Renal cortical epithelial cell (primary cell): ENCODE measurements around the gene FARP1. TPM values are rescaled to one million over a fixed set of nuclear protein-coding genes. Genes with fewer than 3 reads are reported as not detected.

Experiments
- DNase-seq: peaks from one replicate; pipeline ENCODE4 v3.0.0-alpha.2; 2011; ENCODE audit warnings: low read depth
- total RNA-seq: library from RNA; depleted of rRNA; stranded (reverse); fragments of >200 nt; gene quantifications from 2 replicates; pipeline ENCODE4 v1.2.3, GENCODE V29; 2014

Gene FARP1
- total RNA-seq, 1 donor from 2014 or later: 261 TPM

DNA sequence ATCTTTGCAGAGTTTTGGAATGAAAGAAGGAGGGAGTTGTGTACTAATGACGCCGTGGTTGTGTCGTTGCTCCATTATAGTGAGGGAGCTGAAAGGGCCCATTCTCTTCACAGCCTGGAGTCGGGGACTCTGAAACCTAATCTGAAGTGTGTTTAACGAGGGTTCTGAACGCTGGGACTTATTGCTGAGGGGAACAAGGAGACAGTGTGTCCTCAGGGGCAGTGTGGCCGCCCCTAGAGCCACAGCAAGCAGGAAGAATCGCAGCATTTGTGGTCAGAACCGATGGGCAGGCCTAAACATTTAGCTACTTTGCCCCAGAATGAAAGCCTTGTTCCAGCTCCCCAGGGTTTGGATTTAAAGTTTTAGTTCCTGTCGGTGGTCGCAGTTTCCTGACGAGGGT is 190.6 kb downstream of the FARP1 start:
- DNase-seq: no peak

DNA sequence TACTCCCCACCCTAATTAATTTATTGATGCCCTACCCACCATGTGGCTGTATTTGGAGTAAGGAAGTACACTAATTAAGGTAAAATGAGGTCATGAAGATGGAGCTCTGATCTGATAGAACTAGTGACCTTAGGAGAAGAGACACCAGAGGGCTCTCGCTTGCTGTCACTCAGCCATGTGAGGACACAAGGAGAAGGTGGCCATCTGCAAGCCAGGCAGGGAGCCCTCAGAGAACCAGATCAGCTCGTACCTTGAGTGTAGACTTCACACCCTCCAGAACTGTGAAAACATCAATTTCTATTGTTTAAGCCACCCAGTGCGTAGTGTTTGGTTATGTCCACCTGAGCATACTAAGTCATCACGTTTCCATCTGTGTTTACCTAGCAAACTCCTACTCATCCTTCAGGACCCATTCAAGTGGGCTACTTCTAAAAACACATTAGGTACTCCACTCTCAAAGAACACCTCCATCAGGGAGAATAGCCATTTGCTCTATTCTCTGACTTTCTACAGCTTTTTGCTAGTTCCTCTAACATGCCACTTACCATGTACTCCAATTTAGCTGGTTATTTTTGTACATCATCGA is 191.8 kb downstream of the FARP1 start:
- DNase-seq: no peak

DNA sequence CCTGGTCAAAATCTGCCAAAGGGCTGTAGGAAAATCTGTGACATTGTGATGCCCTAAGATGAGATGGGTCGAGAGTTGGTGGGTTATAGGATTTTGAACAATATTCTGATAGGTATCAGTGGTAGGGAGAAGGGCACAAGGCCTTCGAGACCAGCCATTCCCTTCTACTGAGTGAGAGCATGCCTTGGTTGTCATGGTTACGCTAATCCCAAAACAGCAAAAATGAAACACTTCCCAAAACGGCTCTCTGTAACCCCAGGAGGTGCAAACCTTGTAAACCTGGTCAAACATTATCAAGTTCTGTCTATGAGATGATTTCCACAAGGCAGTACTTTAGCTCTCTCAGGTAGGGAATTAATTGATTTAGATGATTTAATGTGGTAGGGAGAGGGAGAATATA is 192.8 kb downstream of the FARP1 start:
- DNase-seq: no peak

DNA sequence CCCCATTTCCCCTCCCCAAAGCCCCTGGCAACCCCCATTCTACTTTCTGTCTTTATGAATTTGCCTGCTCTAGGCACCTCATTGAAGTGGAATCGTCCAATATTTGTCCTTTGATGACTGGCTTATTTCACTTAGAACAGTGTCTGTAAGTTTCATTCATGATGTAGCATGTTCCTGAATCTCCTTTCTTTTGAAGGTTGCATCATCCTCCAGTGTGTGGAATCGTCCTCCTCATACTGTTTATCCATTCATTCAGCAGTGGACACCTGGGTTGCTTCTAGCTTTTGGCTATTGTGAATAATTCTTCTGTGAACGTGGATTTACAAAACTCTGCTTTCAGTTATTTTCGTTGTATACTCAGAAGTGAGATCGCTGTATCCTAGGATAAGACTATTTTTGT is 195.4 kb downstream of the FARP1 start:
- DNase-seq: no peak

DNA sequence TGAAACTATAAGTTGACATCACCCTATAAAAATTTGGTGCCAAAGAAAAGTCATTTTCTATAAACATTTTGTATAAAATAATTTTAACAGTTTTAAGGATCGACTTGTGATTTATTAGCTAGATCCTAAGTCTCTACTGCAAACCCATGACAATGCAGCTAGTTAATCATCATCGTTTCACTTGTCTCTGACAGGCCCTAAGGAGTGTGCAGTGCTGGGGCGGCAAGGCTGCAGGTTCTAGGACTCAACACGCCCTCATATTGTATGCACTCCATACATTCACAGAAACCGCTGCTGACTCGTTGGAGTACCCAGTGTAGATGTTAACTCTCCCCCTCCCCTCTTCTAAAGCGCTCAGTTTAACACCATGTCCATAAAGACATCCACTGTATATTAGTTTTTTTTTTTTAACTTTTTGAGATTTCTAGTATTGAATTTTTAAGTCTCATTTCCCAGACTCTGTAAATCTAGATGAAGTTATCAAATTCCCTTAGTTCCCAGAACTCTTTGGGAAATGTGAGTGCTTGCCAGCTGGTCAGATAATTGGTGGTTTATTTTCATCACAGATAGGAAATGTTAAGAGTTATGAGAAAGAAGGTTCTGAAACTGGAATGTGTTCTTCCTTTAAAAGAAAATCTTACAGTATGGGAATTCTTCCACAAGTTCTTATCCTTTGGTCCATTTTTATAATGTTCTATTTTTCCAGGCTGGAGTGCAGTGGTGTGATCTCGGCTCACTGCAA is 197.0 kb downstream of the FARP1 start:
- DNase-seq: no peak

DNA sequence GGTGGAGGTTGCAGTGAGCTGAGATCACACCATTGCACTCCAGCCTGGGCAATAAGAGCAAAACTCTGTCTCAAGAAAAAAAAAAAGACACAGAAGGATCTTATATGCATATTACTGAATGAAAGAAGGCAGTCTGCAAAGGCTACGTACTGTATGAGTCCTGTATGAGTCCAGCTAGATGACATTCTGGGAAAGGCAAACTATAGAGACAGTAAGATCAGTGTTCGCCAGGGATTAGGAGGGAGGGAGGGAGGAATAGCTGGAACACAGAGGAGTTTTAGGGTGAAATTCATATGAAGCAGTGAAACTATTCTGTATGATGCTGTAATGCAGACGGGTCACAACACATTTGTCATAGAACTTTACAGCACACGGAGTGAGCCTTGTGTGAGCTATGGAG is 200.1 kb downstream of the FARP1 start:
- DNase-seq: no peak

DNA sequence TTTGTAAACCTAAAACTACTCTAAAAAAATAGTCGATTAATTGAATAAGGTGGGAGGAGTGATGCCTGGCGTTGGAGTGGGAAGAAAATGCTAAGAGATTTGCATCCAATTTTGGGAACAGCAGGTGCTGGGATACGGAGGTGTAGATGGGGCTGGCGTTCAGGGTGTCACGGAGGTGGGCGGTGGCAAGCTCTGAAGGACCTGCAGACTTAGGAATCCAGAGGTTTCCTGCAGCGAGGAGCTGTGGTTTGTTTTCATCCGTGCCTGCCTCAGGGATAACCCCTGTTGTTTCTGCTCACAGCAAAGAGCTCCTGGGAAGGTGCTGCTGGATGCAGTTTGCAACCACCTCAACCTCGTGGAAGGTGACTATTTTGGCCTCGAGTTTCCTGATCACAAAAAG is 200.6 kb downstream of the FARP1 start:
- no peak for DNase-seq

DNA sequence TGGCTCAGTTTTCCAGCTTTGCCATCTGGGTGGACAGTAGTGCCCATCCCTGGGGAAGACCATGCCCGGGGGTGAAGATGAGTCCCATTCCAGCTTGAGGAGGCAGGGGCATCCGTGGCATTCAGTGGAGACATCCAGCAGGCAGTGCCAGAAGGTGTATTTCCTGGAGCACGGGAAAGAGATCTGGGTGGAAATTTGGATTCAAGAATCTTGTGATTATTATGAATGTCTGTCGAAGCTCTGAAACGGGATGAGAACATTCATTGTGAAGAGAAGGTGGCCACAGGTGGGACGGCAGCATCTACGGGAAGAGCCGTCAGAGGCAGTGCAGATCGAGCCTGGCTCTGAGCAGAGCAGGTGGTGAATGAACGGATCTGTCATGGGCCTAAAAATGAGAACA is 201.5 kb downstream of the FARP1 start:
- no peak for DNase-seq

DNA sequence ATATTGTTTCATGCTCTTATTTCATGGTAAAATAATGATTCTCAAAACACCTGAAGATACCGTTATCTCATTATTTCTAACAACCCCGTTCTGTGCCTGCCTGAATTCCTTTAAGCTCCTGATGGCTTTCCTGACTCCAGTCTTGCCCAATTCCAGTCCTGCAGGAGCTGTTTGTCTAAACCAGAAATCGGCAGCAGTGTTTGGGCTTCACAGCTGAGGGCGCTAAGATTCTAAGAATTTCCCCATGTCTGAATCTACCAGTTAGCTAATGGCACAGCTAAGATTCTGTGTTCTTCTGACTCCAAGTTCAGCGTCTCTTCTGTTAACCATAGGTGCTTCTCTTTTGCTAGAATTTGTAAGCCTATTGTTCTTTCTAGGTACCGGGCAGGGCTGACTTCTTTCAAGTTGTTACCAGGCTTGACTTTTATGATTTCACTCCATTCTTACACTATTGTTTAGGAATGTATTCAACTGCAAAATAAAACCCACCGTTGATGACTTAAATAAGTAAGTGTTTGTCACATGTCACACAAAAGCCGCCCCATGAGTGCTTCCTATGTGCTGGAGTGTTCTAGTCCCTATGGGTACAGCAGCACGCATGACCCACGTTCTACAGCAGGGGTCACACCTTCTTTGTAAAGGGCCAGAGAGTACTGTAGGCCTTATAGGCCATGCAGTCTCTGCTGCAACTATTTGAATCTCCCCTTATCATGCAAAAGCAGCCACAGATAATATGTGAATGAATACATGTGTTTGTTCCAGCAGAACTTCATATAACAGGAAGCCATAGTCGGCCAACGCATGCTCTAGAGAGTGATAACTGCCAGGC is 202.4 kb downstream of the FARP1 start:
- peak; percentile 18 for DNase-seq

DNA sequence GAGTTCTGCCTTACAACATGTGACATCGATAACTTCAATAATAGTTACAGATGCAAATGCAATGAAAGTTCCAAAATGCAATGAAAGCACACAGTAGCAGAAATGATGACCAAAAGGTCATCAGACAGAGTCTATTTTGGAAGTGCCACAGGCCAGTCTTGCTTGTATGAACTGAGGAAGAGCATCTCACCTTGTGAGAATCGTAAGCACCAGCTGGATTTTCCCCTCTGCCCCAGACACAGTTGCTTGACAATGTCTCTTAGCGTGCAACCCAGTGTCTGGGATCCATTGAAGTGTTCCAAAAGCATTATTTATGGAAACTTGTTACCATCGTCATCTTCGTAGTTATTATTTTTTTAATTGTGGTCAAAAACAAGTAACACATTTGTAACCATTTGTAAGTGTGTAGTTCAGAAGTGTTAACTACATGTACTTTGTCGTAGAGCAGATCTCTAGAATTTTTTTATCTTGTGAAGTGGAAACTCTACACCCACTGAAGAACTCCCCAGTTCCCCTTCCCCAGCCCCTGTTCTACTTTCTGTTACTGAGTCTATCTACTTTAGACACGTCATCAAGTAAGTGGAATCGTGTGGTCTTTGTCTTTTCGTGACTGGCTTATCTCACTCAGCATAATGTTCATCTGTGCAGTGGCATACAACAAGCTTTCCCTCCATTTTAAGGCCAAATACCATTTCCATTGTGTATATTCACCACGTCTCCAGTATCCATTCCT is 204.2 kb downstream of the FARP1 start:
- no peak for DNase-seq

DNA sequence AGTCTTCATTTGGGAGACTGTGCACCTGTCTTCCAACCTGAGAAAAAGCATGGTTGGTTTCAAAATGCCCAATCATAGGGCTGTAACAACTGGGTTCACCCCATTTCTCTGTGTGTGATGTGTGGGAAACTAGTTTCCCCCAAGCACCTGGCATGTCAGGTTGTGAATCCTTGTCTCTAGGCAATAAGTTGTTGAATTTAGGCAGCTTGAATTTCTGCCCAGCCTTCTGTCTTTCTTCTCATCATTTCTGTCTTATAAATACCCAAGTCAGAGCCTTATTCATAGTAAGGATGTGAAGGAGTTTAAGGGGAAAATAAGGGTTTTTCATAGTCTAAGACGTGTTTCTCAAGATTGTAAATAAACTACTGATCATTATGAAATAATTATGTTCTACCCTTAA is 204.9 kb downstream of the FARP1 start:
- no peak for DNase-seq

DNA sequence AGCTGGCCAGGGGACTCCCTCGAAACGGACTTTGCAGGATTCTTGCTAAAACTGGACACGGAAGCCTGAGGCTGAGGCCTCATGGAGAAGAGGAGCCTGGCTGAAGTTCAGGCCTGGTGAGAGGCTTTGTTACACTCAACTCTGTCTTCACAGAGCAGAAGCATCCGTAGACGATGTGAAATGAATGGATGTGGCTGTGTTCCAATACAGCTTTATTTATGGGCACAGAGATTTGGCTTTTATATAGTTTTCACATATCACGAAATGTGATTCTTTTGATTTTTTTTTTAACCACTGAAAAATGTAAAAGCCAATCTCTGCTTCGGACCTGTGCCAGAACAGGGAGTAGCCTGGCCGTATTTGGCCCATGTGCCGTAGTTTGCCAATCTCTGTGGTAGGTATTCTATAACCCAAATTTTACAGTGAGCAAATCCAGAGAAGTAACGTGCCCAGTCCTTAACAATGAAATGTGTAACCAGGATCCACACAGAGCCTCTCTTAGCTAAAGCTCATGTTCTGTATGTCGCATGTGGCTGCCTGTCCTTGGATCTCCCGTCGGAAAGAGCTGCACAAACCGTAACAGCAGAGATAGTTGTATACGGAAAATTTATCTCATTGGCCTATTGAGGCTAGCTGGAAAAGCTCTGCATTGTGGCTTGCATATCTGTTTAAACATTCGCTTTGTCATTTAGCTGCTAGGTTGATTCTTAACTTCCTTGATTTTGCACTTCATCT is 205.7 kb downstream of the FARP1 start:
- DNase-seq: no peak

DNA sequence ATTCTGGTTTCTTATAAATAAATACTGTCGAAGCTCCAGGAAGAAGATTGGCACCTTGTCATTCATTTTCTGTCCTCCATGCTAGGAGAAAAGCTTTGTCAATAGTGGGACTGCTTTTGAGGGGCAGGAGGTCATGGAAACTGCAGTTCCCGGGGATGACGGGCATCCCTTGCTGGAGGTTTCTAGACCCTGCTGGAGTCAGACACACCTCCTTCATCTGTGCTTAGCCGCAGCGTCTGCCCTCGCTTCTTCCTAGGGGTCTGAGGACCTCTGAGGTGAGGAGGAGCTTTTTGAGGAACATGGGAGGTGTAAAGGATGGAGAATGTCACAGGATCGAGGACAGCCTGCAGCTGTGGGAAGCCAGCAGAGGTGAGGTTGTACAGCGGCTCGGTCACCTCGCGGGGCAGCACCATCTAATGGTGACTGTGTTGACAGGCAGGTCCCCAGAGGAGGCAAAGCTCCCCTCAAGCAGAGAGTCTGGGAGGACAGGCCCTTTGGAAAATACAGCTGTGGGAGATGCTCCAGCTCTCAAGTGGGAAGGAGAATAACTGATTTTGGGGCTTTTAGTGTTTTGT is 206.9 kb downstream of the FARP1 start:
- no peak for DNase-seq

DNA sequence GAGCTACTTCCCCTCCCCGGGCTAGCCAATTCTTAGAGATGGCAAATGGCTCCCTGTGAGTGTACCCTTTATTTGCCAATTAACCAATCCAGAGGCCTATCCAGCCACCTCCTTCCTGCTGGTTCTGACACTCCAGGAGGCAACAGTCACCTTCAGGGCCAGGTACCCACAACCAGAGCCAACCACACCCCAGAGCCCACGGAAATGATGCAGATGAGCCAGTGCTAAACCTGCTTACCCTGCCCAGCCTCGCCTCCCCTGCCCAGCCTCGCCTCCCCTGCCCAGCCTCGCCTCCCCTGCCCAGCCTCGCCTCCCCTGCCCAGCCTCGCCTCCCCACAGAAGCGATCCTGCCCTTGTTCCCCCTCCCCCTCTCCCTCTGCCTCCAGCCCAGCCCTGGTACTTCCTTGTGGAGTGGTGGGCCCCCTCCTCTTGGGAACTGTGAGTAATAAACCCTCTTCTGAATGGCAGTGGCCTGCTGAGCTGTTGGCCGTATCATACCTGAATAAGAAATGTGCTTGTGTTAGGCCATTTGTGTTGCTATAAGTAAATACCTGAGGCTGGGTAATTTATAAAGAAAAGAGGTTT is 207.9 kb downstream of the FARP1 start:
- peak; percentile 82 for DNase-seq

DNA sequence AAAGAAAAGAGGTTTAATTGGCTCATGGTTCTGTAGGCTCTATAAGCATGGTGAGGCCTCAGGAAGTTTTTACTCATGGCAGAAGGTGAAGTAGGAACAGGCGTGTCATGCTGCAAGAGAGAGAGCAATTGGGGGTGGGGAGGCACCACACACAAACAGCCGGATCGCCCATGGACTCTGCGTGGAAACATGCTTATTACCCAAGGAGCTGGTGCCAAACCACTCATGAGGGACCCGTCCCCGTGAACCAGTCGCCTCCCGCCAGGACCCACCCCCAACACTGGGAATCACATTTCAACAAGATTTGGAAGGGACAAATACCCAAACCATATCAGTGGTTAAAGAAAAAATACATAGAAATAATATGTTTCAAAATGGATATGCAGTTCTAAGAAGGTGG is 208.7 kb downstream of the FARP1 start:
- no peak for DNase-seq

DNA sequence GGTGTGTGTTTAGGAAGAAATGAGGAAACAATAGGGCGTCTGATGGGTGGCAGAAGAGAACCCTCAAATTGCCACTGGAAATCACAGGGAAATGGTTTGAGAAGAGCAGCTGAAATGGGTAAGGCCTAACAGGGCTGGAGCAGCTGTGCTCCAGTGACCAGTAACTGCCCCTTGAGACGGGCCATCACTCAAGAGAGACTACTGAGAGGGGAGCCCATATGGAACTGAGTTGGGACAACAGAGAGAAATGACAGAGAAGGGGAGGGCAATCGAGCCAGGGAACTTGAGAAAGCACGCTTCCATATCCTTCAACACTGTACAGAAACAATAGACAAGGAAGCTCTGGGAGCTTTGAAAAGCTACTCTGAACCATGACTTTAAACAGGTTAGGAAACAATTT is 209.3 kb downstream of the FARP1 start:
- no peak for DNase-seq

DNA sequence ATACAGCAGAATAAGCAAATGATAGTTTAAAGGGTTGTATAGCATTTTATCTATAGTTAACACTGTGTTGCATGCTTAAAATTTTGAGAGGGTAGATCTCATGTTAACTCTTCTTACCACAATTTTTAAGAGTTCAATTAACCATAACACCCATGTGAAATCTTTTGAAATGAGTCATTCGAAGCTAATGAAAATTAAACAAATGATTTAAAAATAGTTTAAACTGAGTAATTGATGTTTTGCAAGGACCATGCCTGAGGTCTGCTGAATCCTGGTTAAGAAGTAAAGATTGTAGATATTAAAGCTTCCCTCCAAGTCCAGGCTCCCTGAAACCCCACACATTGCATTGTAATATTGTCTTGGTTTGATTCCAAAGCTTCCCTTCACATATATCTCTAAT is 210.9 kb downstream of the FARP1 start:
- DNase-seq: peak; percentile 85

DNA sequence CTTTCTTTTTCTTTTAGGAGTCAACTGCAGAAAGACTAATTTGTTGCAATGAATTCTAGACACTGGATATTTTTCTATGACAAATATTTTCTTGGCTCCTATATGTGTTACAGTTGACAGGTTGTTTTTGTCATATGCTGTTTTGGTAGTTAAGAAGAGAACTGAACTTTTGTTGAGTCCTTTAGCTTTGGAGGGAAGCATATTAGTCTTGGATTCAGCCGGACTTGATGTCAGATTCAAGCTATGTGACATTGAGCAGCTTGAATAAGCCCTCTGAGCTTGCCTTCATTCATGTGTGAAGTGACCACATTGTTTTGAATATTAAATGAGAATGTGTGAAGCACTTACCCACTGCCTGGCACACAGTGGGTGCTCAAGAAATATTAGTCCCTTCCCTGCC is 216.0 kb downstream of the FARP1 start:
- no peak for DNase-seq

DNA sequence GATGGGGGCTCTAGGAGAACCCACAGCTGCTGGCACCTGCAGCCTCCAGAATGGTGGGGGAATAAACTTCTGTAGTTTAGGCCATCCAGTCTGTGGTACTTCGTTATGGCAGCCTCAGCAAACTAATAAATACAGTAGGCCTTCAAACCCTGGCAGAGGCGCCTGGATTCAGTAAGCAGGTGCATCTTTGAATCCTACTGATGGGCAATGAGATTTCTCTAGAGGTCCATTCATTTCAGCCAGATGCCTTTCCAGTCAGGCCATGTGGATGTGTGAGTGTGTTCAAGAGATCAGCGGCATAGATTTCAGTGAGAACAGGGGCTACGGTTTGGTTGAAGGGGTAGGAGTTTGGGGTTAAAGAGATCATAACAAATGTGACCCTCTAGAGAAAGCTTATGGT is 217.7 kb downstream of the FARP1 start:
- DNase-seq: no peak

DNA sequence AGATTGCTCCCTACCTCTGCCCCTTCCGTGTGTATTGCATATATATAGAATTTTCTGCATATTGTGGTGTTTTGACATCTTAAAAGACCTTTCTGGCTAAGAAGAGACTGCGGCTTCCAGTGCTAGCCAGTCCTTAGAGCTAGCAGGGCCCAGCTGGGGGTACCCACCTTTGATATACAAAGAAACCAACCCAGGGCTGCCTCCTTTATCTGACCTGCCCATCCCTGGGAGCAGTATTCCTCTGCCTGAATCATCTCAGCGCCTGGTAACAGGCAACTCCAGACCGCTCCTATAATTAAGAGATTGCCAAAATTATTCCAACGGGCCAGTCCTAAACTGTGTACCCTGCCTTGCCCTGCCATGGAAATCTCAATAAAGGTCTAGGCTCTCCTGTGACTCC is 220.4 kb downstream of the FARP1 start:
- DNase-seq: no peak

DNA sequence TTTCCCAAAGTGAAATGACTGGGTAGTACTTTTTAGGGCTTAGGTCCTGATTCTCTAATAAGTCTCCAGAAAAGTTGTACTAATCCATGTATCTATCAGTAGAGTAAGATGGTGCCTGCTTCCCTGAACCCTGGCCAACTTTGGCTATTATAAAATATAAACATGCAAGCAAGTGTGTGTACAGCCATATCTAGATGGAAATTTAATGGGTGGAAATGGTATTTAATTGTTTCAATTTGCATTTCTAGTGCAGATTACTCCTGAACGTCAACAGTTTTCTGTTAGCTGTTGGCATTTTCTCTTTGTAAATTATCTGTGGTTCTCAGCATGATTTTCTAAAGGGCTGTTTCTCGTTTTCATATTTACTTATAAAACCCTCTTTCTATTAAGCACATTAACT is 221.3 kb downstream of the FARP1 start:
- no peak for DNase-seq
